ENCODE results near the gene SAMD4B. TPM values are rescaled to one million over a fixed set of nuclear protein-coding genes. Genes with fewer than 3 reads are reported as not detected.
A peak's percentile ranks its signal among the peaks of the same experiment; 100 is the strongest.
"Not testable (repeated sequence)": the region's sequence is repeated elsewhere in the genome, so short reads cannot be mapped to it uniquely, and the experiment has no call there.

SAMD4B gene
- total RNA-seq, 1 donor from 2014 or later: 82.9 TPM

DNA sequence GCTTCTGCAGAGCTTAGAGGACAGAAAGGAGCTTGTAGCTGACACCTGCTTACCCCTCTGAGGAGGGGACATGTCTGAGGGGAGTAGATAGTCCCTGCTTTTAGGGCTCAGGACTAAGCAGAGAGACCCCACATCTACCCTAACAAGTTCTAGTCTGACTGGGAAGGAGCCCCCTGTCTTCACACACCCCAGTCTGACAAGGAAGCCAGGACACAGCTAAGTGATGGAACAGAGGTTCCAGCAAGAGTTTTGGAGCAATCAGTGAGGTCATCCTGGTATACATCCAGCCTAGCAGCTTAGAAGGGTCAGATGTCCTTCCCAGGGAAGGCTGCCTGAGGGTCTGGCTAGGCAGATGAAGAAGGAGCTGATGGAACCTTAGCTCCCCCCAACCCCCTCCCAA is 33.7 kb downstream of the SAMD4B start:
- no peak for DNase-seq (ENCODE audit: low spot score)
- TF ChIP-seq, protein P1, sequence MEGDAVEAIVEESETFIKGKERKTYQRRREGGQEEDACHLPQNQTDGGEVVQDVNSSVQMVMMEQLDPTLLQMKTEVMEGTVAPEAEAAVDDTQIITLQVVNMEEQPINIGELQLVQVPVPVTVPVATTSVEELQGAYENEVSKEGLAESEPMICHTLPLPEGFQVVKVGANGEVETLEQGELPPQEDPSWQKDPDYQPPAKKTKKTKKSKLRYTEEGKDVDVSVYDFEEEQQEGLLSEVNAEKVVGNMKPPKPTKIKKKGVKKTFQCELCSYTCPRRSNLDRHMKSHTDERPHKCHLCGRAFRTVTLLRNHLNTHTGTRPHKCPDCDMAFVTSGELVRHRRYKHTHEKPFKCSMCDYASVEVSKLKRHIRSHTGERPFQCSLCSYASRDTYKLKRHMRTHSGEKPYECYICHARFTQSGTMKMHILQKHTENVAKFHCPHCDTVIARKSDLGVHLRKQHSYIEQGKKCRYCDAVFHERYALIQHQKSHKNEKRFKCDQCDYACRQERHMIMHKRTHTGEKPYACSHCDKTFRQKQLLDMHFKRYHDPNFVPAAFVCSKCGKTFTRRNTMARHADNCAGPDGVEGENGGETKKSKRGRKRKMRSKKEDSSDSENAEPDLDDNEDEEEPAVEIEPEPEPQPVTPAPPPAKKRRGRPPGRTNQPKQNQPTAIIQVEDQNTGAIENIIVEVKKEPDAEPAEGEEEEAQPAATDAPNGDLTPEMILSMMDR (IDR thresholded peaks at IDR 0.05): no peak
- peaks cover 18% of the 10 kb centered on the region for H3K4me1 Mint-ChIP-seq (ENCODE audit: low read depth)
- no peaks in the 10 kb centered on the region for H3K9me3 Mint-ChIP-seq (ENCODE audit: low read depth)
- H3K4me3 Mint-ChIP-seq (ENCODE audit: unreplicated experiment): no peak overlapping the region
- peaks cover 43% of the 10 kb centered on the region for H3K36me3 Mint-ChIP-seq (ENCODE audit: low read depth)
- H3K27ac Mint-ChIP-seq (ENCODE audit: unreplicated experiment): no peak overlapping the region
- H3K27me3 Mint-ChIP-seq (ENCODE audit: low read depth): no peaks in the 10 kb centered on the region

DNA sequence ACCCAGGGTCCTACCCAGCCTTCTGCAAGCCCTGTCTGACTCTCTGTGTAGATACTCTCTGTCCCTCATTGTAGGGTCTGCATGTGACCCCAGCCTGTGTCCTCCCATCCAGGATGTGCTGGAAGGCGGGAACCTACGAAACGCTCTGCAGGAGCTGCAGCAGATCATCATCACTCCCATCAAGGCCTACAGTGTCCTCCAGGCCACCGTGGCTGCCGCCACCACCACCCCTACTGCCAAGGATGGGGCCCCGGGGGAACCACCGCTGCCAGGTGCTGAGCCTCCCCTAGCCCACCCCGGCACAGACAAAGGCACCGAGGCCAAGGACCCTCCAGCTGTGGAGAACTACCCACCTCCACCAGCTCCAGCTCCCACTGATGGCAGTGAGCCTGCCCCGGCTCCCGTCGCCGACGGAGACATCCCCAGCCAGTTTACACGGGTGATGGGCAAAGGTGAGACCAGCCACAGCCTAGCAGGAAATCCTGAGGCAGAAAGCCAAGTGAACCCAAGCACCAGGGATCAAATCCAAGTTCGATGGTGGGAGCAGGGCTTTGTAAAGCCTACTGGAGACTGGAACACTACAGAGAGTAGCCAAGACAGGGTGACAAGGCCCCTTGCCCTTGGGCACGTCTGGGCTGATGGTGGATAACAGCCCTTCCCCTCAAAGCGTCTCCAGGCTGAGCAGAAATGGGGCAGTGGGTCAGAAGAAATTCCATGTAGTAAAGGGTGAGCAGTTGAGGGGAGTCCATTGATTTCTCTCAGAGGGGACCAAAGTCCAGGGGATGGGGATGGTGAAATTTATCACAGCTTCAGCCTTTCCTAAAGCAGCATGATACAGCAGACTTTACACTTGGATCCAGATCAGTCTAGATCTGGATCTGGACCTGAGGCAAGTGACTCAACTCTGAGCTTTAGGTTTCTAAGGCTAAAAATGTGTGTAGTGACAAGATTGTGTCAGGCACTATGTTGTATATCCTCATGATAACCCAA is 35.4 kb downstream of the SAMD4B start:
- Mint-ChIP-seq H3K4me1 (ENCODE audit: low read depth) (peaks cover 8% of the 10 kb centered on the region), H3K4me3 (ENCODE audit: unreplicated experiment) (no peak overlapping the region), H3K9me3 (ENCODE audit: low read depth) (no peaks in the 10 kb centered on the region), H3K36me3 (ENCODE audit: low read depth) (peaks cover 50% of the 10 kb centered on the region), H3K27ac (ENCODE audit: unreplicated experiment) (no peak overlapping the region), H3K27me3 (ENCODE audit: low read depth) (no peaks in the 10 kb centered on the region)
- TF ChIP-seq, protein P1 (IDR thresholded peaks at IDR 0.05): no peak
- no peak for DNase-seq (ENCODE audit: low spot score)

- H3K36me3 Mint-ChIP-seq (ENCODE audit: low read depth): peaks cover 54% of the 10 kb centered on the region
- H3K4me3 Mint-ChIP-seq (ENCODE audit: unreplicated experiment); H3K9me3 Mint-ChIP-seq (ENCODE audit: low read depth); H3K27me3 Mint-ChIP-seq (ENCODE audit: low read depth); DNase-seq (ENCODE audit: low spot score); H3K4me1 Mint-ChIP-seq (ENCODE audit: low read depth): not testable (repeated sequence)
- H3K27ac Mint-ChIP-seq (ENCODE audit: unreplicated experiment): peak overlapping the region; percentile 32
These were observed 37.1 kb downstream of the SAMD4B start for GRCh38 chr19:39379366-39379765.

- no peak for DNase-seq (ENCODE audit: low spot score)
- Mint-ChIP-seq H3K9me3 (ENCODE audit: low read depth) (no peaks in the 10 kb centered on the region), H3K27me3 (ENCODE audit: low read depth) (no peaks in the 10 kb centered on the region)
These were observed 37.7 kb downstream of the SAMD4B start for GRCh38 chr19:39379865-39380396.

DNA sequence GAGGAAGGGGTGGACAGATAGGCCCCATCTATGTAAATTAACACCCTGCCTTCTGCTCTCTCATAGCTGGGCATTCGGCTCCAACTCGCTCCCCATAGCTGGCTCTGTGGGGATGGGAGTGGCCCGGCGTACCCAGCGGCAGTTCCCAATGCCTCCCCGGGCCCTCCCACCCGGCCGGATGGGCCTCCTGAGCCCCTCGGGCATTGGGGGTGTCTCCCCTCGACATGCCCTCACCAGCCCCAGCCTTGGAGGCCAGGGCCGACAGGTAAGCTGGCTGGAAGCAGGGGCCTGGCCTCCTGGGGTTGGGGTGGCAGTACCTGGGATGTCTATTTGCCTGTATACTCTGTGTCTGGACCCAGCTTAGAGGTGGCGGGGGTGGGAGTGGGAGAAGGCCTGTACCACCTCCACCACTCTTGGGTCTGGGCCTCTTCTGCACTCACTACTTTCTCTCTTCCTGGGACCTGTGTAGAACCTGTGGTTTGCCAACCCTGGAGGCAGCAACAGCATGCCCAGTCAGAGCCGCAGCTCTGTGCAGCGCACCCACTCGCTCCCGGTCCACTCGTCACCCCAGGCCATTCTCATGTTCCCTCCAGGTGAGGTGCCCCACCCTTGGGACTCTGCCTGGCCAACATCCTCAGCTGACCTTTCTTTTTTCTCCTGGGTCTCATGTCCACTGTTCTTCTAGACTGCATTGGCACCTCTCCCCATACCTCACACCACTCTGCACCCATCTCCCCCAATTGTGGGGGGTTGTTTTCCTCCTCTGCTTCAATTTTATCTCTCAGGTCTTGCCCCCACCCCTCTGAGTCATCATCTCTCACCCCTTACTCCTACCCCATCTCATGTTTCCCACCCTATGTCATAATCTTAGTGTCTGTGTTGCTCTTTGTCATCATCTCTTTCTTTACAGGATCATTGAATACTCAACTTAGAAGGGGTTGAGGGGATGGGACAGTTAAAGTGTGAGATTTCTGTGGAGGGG is 38.6 kb downstream of the SAMD4B start:
- H3K36me3 Mint-ChIP-seq (ENCODE audit: low read depth): peaks cover 48% of the 10 kb centered on the region
- H3K27ac Mint-ChIP-seq (ENCODE audit: unreplicated experiment): peak overlapping the region; percentile 1
- no peaks in the 10 kb centered on the region for H3K27me3 Mint-ChIP-seq (ENCODE audit: low read depth)
- DNase-seq (ENCODE audit: low spot score): no peak
- no peak overlapping the region for H3K4me3 Mint-ChIP-seq (ENCODE audit: unreplicated experiment)
- TF ChIP-seq, protein P1 (IDR thresholded peaks at IDR 0.05): no peak
- no peaks in the 10 kb centered on the region for H3K9me3 Mint-ChIP-seq (ENCODE audit: low read depth)
- H3K4me1 Mint-ChIP-seq (ENCODE audit: low read depth): no peaks in the 10 kb centered on the region

More at GRCh38 chr19:39379865-39380396, 37.7 kb downstream of the SAMD4B start:
- TF ChIP-seq, protein P1 (IDR thresholded peaks at IDR 0.05): no peak
- no peak overlapping the region for H3K27ac Mint-ChIP-seq (ENCODE audit: unreplicated experiment)
- no peaks in the 10 kb centered on the region for H3K4me1 Mint-ChIP-seq (ENCODE audit: low read depth)
- H3K4me3 Mint-ChIP-seq (ENCODE audit: unreplicated experiment): no peak overlapping the region
- peaks cover 51% of the 10 kb centered on the region for H3K36me3 Mint-ChIP-seq (ENCODE audit: low read depth)
